ENCODE results near the gene NRDE2.
A peak's percentile ranks its signal among the peaks of the same experiment; 100 is the strongest.

Gene NRDE2

DNA sequence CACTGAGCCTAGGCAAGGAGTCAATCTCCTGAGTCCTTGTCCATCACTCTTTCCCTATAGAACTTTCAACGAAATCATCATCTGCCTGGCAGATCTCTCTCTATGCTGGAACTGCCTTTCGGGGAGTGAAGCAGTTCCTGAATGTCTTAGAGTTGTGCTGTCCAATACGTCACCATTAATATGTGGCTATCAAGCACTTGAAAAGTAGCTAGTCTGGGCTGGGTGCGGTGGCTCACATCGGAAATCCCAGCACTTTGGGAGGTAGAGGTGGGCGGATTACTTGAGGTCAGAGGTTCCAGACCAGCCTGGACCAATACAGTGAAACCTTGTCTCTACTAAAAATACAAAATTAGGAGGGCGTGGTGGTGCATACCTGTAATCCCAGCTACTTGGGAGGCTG is 35.1 kb downstream of the NRDE2 start:
- DNase-seq, result no peak

DNA sequence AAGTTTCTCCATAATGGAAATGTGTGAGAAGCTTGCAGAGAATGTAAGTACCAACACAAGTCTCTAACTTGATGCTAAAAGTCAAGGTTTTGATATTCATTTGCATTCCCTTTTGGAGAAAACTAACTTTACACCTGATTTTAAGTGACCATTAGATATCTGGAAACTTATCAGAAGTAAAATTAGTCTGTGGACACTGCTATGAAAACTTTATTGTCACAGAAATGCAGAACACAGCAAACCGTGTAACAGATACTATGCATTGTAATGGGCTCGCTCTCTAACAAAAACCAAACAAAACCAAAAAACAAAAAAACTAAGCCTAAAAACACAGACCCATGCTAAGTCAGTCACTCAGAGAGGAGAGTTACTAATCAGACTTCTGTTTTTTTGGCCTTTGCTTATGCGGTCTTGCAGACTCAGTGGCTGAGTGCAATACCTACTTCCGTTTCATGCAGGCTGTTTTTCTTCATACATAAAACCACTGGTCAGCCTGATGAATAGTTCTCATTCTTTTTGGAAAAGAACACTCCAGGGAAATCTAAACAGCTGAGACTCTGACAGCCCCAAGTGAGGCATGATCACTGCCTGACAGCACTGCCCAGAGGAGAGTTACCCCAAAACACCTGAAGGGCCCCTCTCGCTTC is 35.7 kb downstream of the NRDE2 start:
- no peak for DNase-seq

DNA sequence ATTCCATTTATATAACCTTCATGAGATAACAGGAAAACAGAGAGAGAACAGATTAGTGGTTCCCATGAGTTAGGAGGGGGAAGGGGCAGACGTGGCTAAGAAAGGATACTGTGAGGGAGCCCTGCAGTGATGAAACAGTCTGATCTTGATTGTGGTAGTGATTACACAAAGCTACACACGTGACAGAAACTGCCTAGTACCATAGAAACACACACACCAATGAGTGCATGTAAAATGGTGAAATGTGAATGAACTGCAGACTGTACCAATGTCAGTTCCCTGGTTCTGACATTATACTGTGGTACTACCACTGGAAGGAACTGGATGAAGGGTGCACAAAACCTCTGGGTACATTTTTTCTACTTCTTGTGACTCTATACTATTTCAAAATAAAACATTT is 36.9 kb downstream of the NRDE2 start:
- no peak for DNase-seq

DNA sequence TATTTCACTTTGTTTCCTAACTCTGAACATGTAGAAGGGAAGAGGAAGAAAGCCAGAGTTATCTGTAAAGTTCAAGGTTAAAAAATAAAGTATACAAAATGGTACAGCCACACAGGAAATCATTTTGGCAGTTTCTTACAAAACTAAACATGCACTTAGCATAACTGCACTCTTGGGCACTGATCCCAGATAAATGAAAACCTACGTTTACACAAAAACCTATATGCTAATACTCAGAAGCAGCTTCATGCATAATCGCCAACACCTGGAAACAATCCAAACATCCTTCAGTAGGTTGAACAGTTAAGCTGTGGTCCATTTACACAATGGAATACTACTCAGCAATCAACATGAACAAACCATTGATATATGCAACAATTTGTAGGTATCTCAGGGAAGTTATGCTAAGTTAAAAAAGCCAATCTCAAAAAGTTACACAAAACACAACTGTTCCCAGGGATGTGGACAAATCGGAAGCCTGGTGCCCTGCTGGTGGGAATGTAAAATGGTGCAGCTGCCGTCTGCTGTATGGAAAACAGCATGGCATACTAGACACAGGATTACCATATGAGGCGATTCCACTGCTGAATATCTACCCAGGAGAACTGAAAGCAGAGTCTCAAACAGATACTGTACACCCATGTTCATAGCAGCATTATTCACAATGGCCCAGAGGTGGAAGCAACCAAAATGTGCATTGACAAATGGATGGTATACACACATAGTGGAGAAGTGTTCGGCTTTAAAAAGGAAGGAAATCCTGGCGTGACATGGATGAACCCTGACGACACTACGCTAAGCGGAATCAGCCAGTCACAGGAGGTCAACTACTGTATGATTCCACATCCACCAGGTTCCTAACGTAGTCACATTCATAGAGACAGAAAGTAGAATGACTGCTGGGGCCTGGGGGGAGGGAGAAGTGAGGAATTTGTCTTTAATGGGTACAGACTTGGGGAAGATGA is 37.7 kb downstream of the NRDE2 start:
- no peak for DNase-seq

DNA sequence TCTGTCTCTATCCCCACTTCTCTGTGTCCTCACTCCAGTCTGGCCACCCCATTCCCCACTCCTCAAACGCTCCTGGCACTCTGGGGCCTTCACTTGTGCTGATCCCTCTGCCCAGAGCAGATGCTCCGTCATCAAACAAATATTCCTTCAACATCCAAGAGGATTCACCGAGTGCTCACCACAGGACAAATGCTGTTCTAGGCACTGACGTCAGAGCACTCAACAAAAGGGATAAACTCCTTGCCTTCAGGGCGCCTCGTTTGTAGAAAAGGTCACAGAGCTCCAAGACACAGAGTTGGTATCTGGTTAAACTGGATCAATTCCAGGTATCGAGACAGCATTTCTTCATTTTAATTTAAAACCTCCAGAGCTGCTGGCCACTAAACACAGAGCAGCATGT is 40.0 kb downstream of the NRDE2 start:
- no peak for DNase-seq

DNA sequence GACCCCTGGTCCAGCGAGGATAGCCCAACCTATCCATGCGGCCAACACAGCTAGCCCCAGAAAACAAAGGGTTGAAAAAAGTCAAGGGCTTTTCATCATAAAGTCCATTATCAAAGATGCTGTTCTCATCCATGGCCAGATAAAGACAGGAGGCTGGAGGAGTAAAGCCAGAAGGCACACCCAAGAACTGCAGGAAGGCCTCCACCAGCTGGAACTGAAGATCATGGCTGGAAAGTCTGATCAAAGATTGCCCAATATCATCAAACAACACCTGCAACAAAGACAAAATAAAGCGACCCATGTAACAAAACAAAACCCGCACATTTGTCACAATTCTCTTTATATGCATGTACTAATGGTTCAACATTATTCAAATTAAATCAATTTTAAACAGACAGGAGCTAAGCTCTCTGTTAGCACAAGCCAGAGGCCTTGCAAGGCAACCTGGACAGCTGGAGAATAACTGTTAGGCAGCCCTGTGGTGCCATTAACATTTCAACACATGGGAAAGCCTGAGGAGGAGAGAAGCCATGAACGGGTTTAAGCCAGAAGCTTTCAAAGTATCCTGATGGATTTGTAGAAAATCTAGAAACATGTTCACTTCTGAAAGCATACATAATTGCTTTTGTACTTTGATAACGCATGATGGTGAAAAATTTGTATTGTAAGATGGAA is 41.3 kb downstream of the NRDE2 start:
- DNase-seq, result no peak

DNA sequence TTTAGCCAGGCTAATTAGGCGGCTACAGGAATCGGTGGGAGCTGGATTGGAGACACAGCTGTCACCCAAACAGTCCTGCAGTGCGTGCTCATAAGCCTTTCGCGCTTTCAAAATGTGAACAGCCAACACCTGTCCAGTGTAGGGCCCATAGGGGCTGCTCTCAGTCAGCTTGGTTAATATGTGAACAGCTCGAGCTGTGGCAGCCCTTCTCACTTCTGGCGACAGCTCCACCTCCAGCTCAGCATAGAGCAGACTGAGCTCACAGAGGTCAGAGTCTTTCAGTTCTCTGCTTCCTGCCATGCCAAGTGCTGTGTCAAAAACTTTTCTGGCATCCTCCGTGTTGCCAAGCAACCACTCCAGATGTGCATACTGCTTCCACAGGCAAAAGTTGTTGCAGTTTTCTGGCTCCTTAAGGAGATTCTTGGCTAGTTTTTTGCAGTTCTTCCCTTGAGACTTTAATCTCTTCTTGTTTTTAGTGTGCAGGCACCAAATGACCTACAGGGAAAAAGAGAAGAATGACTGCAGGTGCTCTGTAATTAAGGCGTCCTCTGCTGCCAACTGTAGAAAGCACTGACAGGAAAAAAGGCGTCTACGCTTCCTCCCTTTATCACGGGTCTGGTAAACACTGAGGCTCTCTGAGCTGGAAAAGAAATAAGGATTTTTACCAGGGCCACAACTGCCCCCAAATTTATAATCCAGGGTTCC is 42.9 kb downstream of the NRDE2 start:
- no peak for DNase-seq

DNA sequence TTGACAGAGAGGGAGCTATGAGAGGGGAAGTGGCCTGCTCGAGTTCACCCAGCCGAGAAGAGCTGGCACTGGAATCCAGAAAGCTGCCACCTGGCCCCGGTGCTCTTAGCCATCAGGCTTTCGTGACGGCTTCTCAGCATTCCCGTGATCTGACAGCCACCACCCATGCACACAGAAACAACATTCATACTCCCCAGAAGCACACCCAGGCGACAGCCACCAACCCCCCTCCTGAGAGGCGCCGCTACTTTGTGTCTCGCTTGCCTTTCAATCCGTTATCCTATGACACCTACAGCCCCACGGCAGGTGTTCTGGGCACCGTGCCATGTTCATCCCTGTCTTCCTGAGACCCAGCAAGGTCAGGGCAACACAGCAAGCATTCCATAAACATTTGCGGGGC is 44.0 kb downstream of the NRDE2 start:
- no peak for DNase-seq

DNA sequence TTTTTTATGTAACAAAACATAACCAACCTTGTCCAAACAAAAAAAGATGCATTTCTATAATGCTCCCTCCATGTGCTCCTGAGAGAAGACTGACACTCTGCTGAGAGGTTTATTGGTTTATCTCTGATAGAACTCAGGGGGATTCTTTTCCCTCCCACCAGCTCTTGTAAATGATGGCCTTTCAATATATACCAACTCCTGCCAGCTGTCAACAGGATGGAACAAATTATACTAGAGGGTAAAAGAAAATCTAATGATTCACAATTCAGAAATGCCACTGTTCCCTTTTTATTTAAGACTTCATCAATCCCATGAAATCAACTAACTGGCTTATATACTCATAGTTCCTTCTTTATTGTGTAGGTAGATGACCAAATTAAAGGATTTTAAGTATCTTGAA is 50.0 kb downstream of the NRDE2 start:
- no peak for DNase-seq

DNA sequence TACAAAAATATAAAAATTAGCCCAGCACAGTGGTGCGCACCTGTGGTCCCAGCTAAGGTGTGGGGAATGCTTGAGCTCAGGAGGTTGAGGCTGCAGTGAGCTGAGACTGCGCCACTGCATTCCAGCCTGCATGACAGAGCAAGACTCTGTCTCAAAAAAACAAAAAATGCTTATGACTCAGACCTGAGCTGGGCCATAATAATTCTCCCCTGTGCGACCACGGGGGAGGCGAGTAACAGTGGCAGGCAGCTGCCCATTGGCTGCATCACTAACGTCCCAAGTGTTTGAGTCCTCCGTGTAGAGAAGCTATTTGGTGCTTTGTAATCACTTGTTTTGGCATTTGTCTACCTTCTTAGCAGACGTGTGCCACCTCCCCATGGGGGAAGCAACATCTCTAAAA is 50.5 kb downstream of the NRDE2 start:
- DNase-seq, result no peak

DNA sequence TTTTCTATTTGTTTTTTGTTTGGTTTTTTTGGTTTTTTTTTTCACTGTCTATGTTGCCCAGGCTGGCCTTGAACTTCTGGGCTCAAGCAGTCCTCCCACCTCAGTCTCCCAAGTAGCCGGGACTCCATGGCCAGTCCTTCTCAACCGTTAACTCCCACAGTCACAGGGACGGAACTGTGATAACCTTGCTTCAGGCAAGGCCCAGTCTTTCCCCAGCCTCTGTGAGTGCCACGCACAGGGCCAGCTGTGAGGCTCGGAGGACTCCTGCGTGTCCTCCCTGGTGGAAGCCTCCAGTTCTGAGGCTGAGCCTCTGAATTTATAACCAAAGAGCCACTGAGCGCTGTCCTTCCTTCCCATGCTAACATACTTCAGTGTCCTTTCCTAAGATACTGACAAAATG is 51.6 kb downstream of the NRDE2 start:
- no peak for DNase-seq

DNA sequence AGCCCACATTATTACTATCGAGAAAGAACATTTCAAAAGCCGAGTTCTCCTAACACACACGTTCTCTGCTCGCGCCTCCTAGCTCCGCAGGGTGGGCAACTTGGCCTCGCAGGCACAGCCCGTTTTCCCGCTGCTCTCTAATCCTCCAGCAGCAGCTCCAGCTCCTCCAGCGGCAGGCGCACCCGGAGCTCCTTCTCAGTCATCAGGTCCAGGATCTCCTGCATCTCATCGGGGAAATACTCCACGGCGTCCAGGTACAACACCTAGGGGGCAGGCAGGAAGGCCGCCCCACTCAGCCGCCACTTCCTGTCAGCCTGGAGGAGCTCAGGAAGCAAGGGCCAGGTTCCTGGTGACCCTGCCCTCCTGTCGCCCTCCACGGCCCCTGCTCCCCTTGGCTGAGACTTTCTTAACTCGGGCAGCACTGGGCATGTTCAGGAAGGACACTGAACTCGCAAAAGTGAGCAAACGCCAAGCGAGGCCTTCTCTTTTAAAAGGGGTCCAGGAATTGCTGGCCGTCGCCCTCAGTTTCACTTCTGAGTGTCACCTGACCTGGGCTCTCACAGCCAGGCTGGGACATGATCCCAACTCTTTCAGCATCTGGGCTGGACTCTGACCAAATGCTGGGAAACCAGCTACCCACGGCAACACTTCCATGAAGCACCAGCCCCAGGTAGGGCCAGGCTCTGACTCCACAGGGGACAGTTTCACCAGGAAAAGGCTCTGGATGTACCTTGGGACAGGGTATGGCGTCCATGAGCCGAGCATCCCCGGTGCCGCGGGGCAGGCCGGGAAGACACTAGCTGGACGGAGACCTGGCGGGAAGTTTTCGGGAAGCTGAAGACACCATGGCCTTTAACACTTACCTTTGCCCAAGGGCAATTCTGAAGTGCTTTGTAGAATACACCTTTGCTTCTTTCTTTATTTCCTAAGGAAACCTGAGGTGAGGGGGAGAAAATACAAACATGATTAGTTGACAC is 53.3 kb downstream of the NRDE2 start:
- DNase-seq, result no peak

DNA sequence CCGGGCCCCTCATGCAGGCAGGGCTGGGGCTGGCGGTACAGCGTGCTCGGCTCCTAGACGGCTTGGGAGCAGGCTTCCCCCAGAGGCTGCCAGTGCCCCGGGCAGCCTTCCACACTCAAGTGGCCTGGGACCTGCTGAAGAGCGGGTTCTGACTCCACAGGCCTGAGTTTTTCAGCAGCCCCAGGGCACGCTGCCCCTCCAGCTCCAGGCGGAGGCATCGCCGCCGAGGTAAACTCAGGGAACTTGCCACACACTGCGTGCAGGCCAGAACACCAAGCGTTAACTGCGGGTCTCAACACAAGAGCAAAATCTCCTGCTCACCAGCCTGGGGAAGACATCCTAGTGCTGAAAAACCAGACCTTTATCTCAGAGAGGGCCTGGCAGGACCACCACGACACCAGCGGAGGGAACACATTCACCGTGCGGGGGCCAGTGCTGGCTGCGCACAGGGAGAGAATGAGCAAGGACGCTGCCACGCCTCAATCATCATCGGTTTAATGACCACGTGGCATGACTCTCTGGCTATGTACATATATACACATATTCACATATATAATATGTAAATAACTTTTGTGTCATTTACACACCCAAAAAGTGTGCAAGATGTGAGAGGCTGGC is 54.1 kb downstream of the NRDE2 start:
- no peak for DNase-seq

DNA sequence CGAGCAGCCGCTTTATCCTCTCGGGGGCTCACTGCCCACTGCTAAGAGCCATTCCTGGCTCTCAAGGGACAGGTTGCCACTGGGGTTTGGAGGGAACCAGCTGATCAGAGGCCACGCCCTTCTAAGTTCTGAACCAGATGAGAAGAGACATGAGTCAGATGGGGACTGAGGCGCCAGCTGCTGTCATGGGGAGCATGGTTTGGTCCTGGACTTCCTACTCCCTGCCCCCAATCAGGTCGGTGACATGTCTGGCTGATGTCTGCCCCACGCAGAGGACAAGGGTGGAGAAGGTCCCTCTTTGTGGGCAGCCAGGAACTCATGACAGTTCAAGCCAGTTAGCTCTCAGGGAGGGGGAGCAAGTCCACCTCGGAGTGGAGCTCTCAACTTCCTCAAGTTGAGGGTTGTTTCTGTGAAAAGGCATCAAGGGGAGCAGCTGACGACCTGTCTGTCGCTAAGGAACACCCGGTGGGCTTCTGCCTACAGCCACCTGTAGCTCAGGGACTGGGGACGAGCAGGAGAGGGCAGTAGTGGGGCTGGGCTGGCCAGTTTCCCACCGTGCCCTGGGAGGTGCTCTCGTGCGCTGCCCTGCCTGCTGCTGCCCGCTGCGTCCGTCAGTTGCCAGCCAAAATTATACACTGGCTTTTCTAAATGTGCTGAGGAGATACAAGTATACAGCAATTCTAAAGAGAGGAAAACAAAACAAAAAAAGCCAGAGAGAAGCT is 54.9 kb downstream of the NRDE2 start:
- DNase-seq, result no peak

DNA sequence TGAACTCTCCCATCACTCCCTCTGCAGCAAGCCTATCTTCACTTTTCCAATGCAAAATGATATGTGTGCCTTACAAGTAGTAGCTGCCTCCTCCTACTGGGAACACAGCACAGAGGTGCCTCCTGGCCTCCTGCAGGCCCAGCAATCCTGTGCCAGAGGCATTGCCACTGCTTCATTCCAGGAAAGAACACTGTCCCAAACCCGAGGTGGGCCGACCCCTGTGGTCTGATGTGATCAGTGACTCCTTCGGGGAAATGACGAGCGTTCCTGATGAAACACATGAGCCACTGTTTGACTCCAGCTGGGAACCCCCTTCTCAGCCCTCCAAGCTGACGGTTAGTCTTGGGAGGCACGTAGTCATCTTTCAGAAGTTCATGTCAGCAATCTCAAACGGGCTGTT is 55.9 kb downstream of the NRDE2 start:
- no peak for DNase-seq

DNA sequence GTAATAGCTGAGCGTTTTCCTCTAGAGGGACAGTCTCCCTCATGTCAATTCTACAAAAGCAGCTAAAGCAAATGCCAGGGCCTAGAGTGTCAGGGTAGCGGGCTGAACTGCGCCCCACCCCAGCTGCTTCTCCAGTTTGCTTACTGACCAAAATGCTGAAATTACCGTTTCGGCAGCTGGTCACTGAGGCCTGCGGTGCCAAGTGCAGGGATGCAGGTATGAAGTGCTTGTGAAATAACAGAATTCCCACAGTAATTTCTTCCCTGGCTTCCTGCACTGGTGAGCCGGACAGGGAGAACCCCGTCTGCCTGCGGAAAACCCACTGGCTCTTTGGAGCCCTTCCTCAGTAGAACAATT is 56.3 kb downstream of the NRDE2 start:
- DNase-seq, result no peak

DNA sequence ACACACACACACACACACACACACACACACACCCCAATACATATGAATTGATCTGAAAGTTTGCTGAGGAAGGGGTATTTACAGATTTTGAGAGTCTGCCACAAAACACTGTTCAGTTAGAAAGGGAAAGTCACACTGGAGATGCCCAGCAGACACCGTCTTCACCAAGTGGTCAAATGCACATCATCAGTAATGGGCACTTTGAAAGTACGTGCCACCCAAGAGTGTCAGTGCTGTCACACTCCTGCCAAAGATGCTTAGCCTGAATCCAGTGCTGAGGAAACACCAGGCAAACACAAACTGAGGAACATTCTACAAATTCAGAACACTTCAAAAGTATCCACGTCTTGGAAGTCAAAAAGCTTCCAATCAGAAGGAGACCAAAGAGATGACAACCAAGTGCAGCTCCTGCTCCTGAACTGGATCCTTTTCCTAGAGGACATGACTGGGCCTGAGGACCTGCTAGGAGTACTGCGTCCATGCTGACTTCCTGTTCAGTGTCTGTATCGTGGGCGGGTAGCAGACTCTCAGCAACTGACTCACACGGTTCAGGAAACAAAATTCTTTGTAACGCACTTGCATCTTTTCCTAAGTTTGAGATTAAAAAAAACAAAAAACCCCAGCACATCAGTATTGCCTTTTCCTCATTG is 56.8 kb downstream of the NRDE2 start:
- DNase-seq, result peak; percentile 37 to 46

DNA sequence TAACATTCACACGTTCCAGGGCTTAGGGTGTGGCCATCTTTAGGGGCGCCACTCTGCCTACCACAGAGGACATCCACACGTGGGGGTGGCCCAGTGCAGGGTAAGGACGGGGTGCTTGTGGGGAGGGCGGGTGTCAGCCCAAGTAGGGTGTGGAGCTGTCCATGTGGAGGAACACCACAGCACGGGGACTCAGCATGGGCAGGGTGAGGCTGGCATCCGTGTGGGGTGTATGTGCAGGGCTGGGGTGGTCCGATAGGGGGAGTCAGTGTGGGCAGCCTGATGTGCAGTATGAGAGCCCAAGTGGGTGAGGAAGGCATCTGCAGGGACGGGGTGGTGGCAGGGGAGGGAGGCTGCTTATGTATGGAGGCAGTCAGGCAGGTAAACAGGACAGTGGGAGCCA is 57.7 kb downstream of the NRDE2 start:
- DNase-seq, result no peak

DNA sequence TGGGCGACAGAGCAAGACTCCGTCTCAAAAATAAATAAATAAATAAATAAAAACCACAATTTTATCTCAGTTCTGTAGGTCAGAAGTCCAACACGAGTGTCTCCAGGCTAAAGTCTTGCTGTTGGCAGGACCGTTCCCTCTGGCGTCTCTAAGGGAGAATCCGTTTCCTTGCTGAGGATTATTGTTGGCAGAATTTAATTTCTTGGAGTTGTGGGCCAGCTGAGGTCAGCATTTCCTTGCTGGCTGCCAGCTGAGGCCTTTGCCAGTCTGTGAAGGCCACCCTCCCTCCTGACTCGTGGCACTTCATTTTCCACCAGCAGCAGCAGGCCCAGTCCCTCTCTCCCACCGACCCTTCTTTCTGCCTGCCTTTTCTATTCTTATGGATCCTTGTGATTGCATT is 58.2 kb downstream of the NRDE2 start:
- no peak for DNase-seq

DNA sequence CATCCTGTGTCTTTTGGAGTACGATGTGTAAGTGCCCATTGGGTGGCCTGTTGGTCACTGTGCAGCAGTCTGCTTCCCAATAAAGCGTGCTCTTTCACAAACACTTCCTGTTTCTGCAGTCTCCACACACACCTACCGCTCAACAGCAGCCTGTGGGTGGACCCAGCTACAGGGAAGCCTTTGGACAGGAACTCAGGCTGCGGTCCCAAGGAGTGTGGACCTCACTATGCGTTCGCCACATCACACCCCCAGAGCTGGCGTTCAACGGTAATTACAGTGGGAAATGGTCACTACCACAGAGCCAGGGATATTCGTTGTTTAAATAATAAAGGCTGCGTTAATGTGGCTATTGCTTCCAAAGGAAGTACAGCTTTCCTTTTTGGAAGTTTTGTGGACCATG is 59.2 kb downstream of the NRDE2 start:
- no peak for DNase-seq

Data from activated CD4-positive, alpha-beta T cell treated with anti-CD3 and anti-CD28 coated beads for 4 hours (primary cell).